ENCODE measurements around the gene MYO5B. TPM values are rescaled to one million over a fixed set of nuclear protein-coding genes. Genes with fewer than 3 reads are reported as not detected.

The MYO5B gene
- total RNA-seq, 1 experiment from 2014 or later: 0.66 TPM

Small RNA genes within 50 kb of the gene (small RNA-seq; reads per million reads assigned to genes)
- gene RF00019: 0 reads per million in 2 experiments
- 0 reads per million in 2 experiments for gene RF00283
- 0 to 0.29 reads per million in 2 experiments for gene RN7SL310P
- gene RNA5SP457: 0 to 0.05 reads per million in 2 experiments
- gene SCARNA17: 0 reads per million in 2 experiments

Other genes starting within 250 kb of the MYO5B start
- 0.11 and 0.35 TPM in 2 replicates for gene CFAP53, start 71.3 kb upstream of the MYO5B start, total RNA-seq (2014; rRNA removed; shearing (Covaris generic))
- gene MBD1, start 86.4 kb upstream of the MYO5B start, total RNA-seq (2014; rRNA removed; shearing (Covaris generic)): 37.0 and 38.2 TPM in 2 replicates
- 14.9 and 19.4 TPM in 2 replicates for gene CXXC1, start 92.5 kb upstream of the MYO5B start, total RNA-seq (2014; rRNA removed; shearing (Covaris generic))
- gene SKA1, start 179.9 kb upstream of the MYO5B start, total RNA-seq (2014; rRNA removed; shearing (Covaris generic)): 23.8 and 27.0 TPM in 2 replicates

Measured in SK-MEL-5 (cell line).